Esophagus squamous epithelium (tissue), 5 donors: Measurements from ENCODE around the gene WNK2. TPM values are rescaled to one million over a fixed set of nuclear protein-coding genes. Genes with fewer than 3 reads are reported as not detected.

Experiments used
- DNase-seq: peaks from one replicate; lab custom pipeline; 2025; lab: John Stamatoyannopoulos, UW
- H3K27ac ChIP-seq, 4 donors: fragments of 200-600 bp; sonication (generic); one replicate each; pipeline ENCODE4 v1.5.1; 2016 to 2019; ENCODE audit warnings: mild to moderate bottlenecking in 1 of 4
- H3K27me3 ChIP-seq, 4 donors: fragments of 200-600 bp; sonication (generic); 1 replicate in 3 of 4; 2 replicates in 1 of 4; pipeline versions ENCODE4 v1.5.1 to v1.6.0; 2017 to 2021; ENCODE audit warnings: antibody characterized with exemption in 1 of 4
- H3K36me3 ChIP-seq, 3 donors: fragments of 200-600 bp; sonication (generic); one replicate each; pipeline ENCODE4 v1.5.1; 2016 to 2019
- H3K4me1 ChIP-seq, 3 donors: fragments of 200-600 bp; sonication (generic); one replicate each; pipeline ENCODE4 v1.5.1; 2017 to 2019
- H3K4me3 ChIP-seq, 4 donors: fragments of 200-600 bp; sonication (generic); 1 replicate in 3 of 4; 2 replicates in 1 of 4; pipeline ENCODE4 v1.5.1; 2016 to 2019; ENCODE audit warnings: mild to moderate bottlenecking in 2 of 4, moderate library complexity in 1 of 4
- H3K9me3 ChIP-seq, 3 donors: fragments of 200-600 bp; sonication (generic); one replicate each; pipeline ENCODE4 v1.5.1; 2016 to 2019
- POLR2A ChIP-seq, 4 donors: fragments of 450-650 bp; IDR thresholded peaks; one replicate each; pipeline ENCODE4 v1.6.1; 2017; ENCODE audit warnings: antibody characterized with exemption in 4 of 4, mild to moderate bottlenecking in 4 of 4, moderate library complexity in 3 of 4
- WGBS, 2 donors: methylation state at CpG; one replicate each; pipeline ENCODE4 v1.1.5; 2018; 5-methylcytosine and 5-hydroxymethylcytosine counted together
- intact Hi-C: fragments of 100-400 bp; cut with DNase I; formaldehyde crosslinking; loops from one replicate; pipeline ENCODE4 v1.15.0; 2022
- total RNA-seq, 4 donors: library from RNA; depleted of rRNA; stranded (reverse); fragments of >200 nt; gene quantifications; one replicate each; pipeline ENCODE4 v1.1.0, GENCODE V29; 2016
- TF ChIP-seq, protein P1 (sequence below), 6 experiments: fragments of 450-650 bp in 4 of 6; fragments of 200-600 bp in 2 of 6; sonication (generic) in 2 of 6; IDR thresholded peaks; one replicate each; pipeline ENCODE4 v1.5.1; 2016 to 2019; ENCODE audit warnings: antibody characterized with exemption in 6 of 6, mild to moderate bottlenecking in 4 of 6, moderate library complexity in 4 of 6
- donor health status: DM: yes; HTN: yes; CAD: no.

The WNK2 gene
- total RNA-seq, 4 donors from 2014 or later = 0.40 to 8.8 (median 5.2) TPM

DNA sequence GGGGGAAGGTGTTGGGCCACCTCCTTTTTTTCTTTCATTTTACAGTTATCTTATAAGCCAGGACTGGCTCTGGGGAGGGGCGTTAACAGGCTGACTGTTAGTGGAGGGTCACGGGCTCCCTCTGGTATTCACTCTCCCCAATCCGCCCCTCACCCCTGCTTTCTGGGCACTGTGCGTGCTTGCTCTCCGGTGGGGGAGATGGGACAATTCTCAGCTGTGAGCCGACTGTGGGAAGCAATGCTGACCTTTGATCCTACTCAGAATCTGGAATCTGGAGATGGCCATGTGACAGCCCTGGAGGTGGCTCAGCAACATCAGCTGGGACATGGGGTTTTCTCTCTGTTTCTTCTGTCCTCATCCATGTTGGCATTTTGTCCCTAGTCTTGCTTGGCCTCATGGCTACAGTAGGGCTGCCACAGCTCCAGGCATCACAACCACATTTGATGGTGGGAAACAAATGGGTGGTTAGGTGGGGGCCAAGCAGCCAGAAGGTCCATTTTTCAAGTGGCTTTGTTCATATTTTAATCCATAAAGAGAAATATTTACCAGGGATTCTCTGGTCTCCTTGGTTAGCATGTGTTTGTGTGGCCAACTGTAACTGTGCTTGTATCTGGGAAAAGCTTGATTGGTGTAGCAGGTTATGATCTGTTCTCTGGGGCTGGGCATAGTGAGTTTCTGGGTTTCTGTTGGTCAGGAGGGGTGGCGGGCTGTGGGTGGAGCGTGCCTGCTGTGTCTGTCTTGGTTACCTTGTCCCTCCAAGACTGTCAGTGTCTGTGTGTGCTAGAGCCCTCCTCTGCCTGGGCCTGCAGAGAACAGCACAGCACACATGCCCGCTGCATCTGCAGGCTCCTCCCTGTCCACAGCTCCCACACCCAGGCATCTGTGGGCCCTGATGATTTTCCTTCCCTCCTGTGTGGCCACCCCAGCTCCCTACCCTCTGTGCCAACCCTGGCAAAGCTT is 12.4 kb downstream of the WNK2 start:
- Histone ChIP-seq H3K36me3 (no peaks in the 10 kb centered on the region), H3K27ac (no peak overlapping the region)

DNA sequence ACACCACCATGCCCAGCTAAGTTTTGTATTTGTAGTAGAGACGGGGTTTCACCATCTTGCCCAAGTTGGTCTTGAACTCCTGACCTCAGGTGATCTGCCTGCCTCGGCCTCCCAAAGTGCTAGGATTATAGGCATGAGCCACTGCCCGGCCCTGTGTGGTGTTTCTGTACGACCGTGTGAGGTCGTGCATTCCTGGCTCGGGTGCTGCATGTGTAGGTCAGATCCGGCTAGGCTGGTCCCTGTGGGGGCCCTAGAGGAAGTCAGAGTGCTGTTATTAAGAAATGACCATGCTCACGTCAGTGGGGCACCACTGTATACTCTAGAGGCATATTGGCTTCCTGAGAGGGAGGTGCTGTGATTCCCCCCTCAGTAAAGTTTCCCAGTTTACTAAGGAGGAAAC is 13.7 kb downstream of the WNK2 start:
- no peak for DNase-seq
- H3K27ac ChIP-seq = no peak overlapping the region
- H3K36me3 ChIP-seq = no peaks in the 10 kb centered on the region
- no peaks in the 10 kb centered on the region for H3K27me3 ChIP-seq
- H3K9me3 ChIP-seq = no peaks in the 10 kb centered on the region
- WGBS, 2 donors = 78 to 79% methylated on average over 2 to 9 of the region's 9 CpGs
- H3K4me3 ChIP-seq = no peak overlapping the region
- TF ChIP-seq, protein P1, sequence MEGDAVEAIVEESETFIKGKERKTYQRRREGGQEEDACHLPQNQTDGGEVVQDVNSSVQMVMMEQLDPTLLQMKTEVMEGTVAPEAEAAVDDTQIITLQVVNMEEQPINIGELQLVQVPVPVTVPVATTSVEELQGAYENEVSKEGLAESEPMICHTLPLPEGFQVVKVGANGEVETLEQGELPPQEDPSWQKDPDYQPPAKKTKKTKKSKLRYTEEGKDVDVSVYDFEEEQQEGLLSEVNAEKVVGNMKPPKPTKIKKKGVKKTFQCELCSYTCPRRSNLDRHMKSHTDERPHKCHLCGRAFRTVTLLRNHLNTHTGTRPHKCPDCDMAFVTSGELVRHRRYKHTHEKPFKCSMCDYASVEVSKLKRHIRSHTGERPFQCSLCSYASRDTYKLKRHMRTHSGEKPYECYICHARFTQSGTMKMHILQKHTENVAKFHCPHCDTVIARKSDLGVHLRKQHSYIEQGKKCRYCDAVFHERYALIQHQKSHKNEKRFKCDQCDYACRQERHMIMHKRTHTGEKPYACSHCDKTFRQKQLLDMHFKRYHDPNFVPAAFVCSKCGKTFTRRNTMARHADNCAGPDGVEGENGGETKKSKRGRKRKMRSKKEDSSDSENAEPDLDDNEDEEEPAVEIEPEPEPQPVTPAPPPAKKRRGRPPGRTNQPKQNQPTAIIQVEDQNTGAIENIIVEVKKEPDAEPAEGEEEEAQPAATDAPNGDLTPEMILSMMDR (IDR thresholded peaks at IDR 0.05) = no peak
- no peak for TF ChIP-seq POLR2A (IDR thresholded peaks at IDR 0.05)
- intact Hi-C loops = no loop called here
- H3K4me1 ChIP-seq = peaks cover 9 to 38% (median 10%) of the 10 kb centered on the region in 3 donors

More for the DNA sequence above, 12.4 kb downstream of the WNK2 start:
- H3K9me3 ChIP-seq = no peaks in the 10 kb centered on the region
- no peaks in the 10 kb centered on the region for H3K27me3 ChIP-seq
- TF ChIP-seq, protein P1 (IDR thresholded peaks at IDR 0.05) = no peak
- TF ChIP-seq POLR2A (IDR thresholded peaks at IDR 0.05) = no peak
- WGBS, 2 donors = 73 to 91% methylated on average over 8 of the region's 9 CpGs
- DNase-seq = no peak
- intact Hi-C loops = no loop called here
- peaks cover 0 to 27% (median 10%) of the 10 kb centered on the region in 3 donors for H3K4me1 ChIP-seq
- H3K4me3 ChIP-seq = no peak overlapping the region

DNA sequence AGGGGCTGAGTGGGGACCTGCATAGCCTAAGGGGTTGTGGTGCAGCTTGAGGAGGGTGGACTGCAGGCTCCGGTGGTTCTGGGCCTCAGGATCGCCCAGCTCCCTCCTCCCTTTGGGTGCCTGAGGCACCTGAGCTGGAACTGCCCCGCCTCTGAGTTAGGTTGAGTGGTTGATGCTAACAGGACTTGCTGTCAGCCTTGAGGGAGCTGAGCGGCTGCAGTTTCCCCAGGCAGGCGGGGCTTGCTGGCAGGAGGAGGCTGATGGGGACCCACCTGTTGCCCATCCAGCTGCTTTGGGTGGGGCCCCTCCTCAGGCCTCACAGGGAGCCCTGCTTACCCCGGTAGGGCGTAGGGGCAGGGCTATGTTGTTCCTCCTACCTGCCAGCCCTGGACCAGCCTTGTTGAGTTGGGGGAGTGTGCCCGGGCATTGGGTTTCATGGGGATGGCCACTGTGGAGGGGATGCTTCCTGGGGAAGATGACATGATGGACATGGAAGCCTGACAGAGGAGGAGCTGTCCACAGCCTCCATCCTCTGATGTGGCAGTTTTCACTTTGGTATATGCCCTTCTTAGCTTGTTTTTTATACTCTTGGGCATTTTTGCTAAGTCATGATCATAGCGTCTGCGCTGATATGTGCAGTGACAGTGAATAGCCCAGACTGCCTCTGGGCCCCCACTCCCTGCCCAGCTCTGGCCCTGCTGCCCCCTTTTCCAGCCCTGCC is 14.3 kb downstream of the WNK2 start:
- 83 to 86% methylated on average over 3 of the region's 10 CpGs for WGBS, 2 donors
- DNase-seq = no peak
- H3K27ac ChIP-seq = no peak overlapping the region
- no peaks in the 10 kb centered on the region for H3K9me3 ChIP-seq
- peaks cover 5 to 37% (median 15%) of the 10 kb centered on the region in 3 donors for H3K4me1 ChIP-seq
- H3K4me3 ChIP-seq = no peak overlapping the region
- no peaks in the 10 kb centered on the region for H3K27me3 ChIP-seq
- TF ChIP-seq, protein P1 (IDR thresholded peaks at IDR 0.05) = no peak
- TF ChIP-seq POLR2A (IDR thresholded peaks at IDR 0.05) = no peak
- intact Hi-C loops = no loop called here
- H3K36me3 ChIP-seq = no peaks in the 10 kb centered on the region

DNA sequence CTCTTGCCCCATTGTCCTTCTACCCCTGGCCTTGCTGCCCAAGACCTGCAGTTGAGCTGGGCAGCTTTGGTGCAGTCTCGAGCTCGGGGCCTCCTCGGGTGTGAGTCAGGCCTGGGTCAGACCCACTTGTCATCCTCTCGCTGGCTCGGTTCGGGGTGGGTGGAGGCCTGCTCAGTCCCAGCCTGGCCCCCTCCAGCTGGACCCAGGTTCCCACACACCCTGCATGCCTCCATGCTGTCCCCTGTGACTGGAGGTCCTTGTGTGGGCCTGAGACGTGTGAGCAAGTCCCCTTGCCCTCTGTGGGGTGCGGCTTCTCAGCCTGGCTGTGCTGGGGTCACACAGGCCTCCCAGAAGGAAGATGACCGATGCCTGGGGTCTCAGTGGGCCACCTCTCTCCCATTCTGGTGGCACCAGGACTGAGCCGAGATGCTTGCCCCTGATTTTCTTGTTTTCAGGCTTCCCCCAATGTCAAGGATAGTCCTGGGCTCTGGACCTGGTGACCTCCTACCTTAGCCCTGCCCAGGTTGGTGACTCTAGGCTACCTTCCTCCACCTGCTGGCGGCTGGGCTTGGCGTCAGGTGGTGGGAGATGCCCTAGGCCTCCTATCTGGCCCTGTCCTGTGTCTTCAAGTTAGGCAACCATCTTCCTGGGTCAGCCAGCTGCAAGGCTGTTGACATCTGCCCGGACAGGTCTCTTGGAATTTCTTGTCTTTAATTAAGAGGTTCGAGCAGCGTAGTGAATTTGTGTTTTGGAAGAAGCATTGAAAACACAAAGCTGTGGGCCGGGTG is 15.1 kb downstream of the WNK2 start:
- 78 to 88% methylated on average over 6 to 9 of the region's 16 CpGs for WGBS, 2 donors
- no peak overlapping the region for H3K4me3 ChIP-seq
- peaks cover 0 to 31% (median 15%) of the 10 kb centered on the region in 3 donors for H3K4me1 ChIP-seq
- no peak overlapping the region for H3K27ac ChIP-seq
- intact Hi-C loops = no loop called here
- H3K27me3 ChIP-seq = no peaks in the 10 kb centered on the region
- no peaks in the 10 kb centered on the region for H3K36me3 ChIP-seq
- no peak for DNase-seq
- no peaks in the 10 kb centered on the region for H3K9me3 ChIP-seq
- no peak for TF ChIP-seq POLR2A (IDR thresholded peaks at IDR 0.05)
- TF ChIP-seq, protein P1 (IDR thresholded peaks at IDR 0.05) = no peak
